Ishikawa (cell line): Measurements from ENCODE around the gene ABCD3.

Source experiments
- CEBPB ChIP-seq: IDR thresholded peaks from 2 replicates; pipeline ENCODE4 v1.6.1; 2012
- CREB1 ChIP-seq: IDR thresholded peaks from 2 replicates; pipeline ENCODE4 v1.6.1; 2012; ENCODE audit warnings: low read depth
- EGR1 ChIP-seq: IDR thresholded peaks from 2 replicates; pipeline ENCODE4 v1.6.1; 2012
- EP300 ChIP-seq: IDR thresholded peaks from 2 replicates; pipeline ENCODE4 v1.6.1; 2012; ENCODE audit warnings: borderline replicate concordance
- FOXM1 ChIP-seq: IDR thresholded peaks from 2 replicates; pipeline ENCODE4 v1.6.1; 2012; ENCODE audit warnings: low read depth, borderline replicate concordance
- MAX ChIP-seq: IDR thresholded peaks from 2 replicates; pipeline ENCODE4 v1.6.1; 2012
- NFIC ChIP-seq: IDR thresholded peaks from 2 replicates; pipeline ENCODE4 v1.6.1; 2012
- RAD21 ChIP-seq: IDR thresholded peaks from 2 replicates; pipeline ENCODE4 v1.6.1; 2012; ENCODE audit warnings: low read depth
- TAF1 ChIP-seq: IDR thresholded peaks from 2 replicates; pipeline ENCODE4 v1.6.1; 2012; ENCODE audit warnings: low read depth, mild to moderate bottlenecking
- TCF12 ChIP-seq: IDR thresholded peaks from 2 replicates; pipeline ENCODE4 v1.6.1; 2012; ENCODE audit warnings: low read depth
- TEAD4 ChIP-seq: IDR thresholded peaks from 2 replicates; pipeline ENCODE4 v1.6.1; 2012
- YY1 ChIP-seq: IDR thresholded peaks from 2 replicates; pipeline ENCODE4 v1.6.1; 2012; ENCODE audit warnings: low read depth
- ZBTB7A ChIP-seq: IDR thresholded peaks from 2 replicates; pipeline ENCODE4 v1.6.1; 2012; ENCODE audit warnings: low read depth
- TF ChIP-seq, protein P1 (sequence below): IDR thresholded peaks from 2 replicates; pipeline ENCODE4 v1.6.1; 2012
- TF ChIP-seq, protein P2 (sequence below): IDR thresholded peaks from 2 replicates; pipeline ENCODE4 v1.6.1; 2012; ENCODE audit warnings: low read depth, mild to moderate bottlenecking

ABCD3 gene

DNA sequence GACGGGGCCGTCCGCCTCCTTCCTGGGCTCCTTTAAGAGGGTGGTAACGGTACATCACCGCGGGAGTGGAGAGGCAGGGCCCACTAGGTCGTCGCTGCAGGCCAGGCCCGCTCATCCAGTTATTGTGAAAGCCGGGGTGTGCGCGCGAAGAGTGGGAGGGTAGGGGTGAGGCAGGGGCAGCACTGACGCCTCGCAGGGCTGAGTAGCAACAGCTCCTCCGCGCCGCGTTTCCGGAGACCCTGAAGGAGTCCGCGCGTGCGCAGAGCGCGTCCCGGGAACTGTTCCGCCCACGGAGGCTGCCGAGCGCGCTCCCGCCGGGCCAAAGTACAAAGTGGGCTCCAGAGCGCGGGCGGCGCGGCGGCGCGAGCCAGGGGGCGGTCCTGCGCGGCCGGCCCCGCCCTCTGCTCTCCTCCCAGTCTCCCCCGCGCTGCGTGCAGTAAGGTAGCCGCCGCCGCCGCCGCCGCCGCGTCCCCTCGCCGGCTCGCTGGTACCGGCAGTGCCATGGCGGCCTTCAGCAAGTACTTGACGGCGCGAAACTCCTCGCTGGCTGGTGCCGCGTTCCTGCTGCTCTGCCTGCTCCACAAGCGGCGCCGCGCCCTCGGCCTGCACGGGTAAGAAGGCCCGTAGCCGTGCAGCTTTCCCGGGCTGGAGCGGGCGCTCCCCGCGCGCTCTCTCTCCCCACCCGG, at the start of gene ABCD3:
Gene ABCD3, plus strand, starts transcription at position 412 of the 686 bp plus-strand sequence. Its CDS starts 90 bp downstream, at position 502.
- TF ChIP-seq, protein P1, sequence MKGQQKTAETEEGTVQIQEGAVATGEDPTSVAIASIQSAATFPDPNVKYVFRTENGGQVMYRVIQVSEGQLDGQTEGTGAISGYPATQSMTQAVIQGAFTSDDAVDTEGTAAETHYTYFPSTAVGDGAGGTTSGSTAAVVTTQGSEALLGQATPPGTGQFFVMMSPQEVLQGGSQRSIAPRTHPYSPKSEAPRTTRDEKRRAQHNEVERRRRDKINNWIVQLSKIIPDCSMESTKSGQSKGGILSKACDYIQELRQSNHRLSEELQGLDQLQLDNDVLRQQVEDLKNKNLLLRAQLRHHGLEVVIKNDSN: peak; percentile 23; the same call in 1 of the 2 replicates
- peak; percentile 87 for TF ChIP-seq EGR1
- TF ChIP-seq NFIC: no peak
- TF ChIP-seq, protein P2, sequence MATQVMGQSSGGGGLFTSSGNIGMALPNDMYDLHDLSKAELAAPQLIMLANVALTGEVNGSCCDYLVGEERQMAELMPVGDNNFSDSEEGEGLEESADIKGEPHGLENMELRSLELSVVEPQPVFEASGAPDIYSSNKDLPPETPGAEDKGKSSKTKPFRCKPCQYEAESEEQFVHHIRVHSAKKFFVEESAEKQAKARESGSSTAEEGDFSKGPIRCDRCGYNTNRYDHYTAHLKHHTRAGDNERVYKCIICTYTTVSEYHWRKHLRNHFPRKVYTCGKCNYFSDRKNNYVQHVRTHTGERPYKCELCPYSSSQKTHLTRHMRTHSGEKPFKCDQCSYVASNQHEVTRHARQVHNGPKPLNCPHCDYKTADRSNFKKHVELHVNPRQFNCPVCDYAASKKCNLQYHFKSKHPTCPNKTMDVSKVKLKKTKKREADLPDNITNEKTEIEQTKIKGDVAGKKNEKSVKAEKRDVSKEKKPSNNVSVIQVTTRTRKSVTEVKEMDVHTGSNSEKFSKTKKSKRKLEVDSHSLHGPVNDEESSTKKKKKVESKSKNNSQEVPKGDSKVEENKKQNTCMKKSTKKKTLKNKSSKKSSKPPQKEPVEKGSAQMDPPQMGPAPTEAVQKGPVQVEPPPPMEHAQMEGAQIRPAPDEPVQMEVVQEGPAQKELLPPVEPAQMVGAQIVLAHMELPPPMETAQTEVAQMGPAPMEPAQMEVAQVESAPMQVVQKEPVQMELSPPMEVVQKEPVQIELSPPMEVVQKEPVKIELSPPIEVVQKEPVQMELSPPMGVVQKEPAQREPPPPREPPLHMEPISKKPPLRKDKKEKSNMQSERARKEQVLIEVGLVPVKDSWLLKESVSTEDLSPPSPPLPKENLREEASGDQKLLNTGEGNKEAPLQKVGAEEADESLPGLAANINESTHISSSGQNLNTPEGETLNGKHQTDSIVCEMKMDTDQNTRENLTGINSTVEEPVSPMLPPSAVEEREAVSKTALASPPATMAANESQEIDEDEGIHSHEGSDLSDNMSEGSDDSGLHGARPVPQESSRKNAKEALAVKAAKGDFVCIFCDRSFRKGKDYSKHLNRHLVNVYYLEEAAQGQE: peak; percentile 5; the same call in 1 of the 2 replicates
- no peak for TF ChIP-seq FOXM1
- peak; percentile 88 for TF ChIP-seq CEBPB
- peak; percentile 87 for TF ChIP-seq MAX
- TF ChIP-seq EP300: 0 out of 2 replicates have a peak, but pooled peaks have one; percentile 35
- TF ChIP-seq TEAD4: peak; percentile 52
- no peak for TF ChIP-seq RAD21
- peak; percentile 64 for TF ChIP-seq TAF1
- peak; percentile 46; the same call in 1 of the 2 replicates for TF ChIP-seq ZBTB7A
- TF ChIP-seq TCF12: no peak; the same call in 1 of the 2 replicates
- no peak for TF ChIP-seq CREB1
- peak; percentile 83 for TF ChIP-seq YY1

GRCh38 chr1:94379615-94380014, 38.6 kb upstream of the ABCD3 start:
- no peak for TF ChIP-seq YY1
- TF ChIP-seq TAF1: no peak

GRCh38 chr1:94382201-94382600, 36.0 kb upstream of the ABCD3 start:
- TF ChIP-seq NFIC: no peak
- TF ChIP-seq TAF1: no peak
- TF ChIP-seq, protein P2: no peak
- no peak for TF ChIP-seq RAD21
- TF ChIP-seq ZBTB7A: no peak
- TF ChIP-seq TCF12: no peak
- no peak for TF ChIP-seq CEBPB
- TF ChIP-seq CREB1: no peak
- TF ChIP-seq EGR1: no peak
- no peak for TF ChIP-seq EP300
- no peak for TF ChIP-seq TEAD4
- no peak for TF ChIP-seq FOXM1
- no peak for TF ChIP-seq YY1
- TF ChIP-seq MAX: no peak
- TF ChIP-seq, protein P1: no peak

- TF ChIP-seq RAD21: no peak
- no peak for TF ChIP-seq TAF1
- no peak for TF ChIP-seq EP300
- TF ChIP-seq, protein P1: no peak
- TF ChIP-seq YY1: no peak
Measured at GRCh38 chr1:94383966-94384408, 34.2 kb upstream of the ABCD3 start.

GRCh38 chr1:94384485-94385265, 33.5 kb upstream of the ABCD3 start:
- TF ChIP-seq TAF1: no peak
- no peak for TF ChIP-seq FOXM1
- no peak for TF ChIP-seq CREB1
- TF ChIP-seq TEAD4: no peak
- TF ChIP-seq, protein P1: no peak
- no peak for TF ChIP-seq TCF12
- no peak for TF ChIP-seq MAX
- no peak for TF ChIP-seq CEBPB
- TF ChIP-seq, protein P2: no peak
- no peak for TF ChIP-seq EP300
- no peak for TF ChIP-seq ZBTB7A
- no peak for TF ChIP-seq NFIC
- TF ChIP-seq RAD21: no peak
- no peak for TF ChIP-seq EGR1
- no peak for TF ChIP-seq YY1
